Transverse colon (tissue), 4 donors: ENCODE data around the gene MYCBP2.

Experiments
- CTCF ChIP-seq, 5 experiments: fragments of 200-600 bp in 3 of 5; fragments of 450-650 bp in 2 of 5; sonication (generic) in 3 of 5; IDR thresholded peaks; 1 replicate in 2 of 5; 2 replicates in 3 of 5; pipeline ENCODE4 v1.5.1; 2016 to 2017; ENCODE audit warnings: antibody characterized with exemption in 5 of 5, inconsistent platforms in 3 of 5, mild to moderate bottlenecking in 2 of 5, moderate library complexity in 1 of 5
- EP300 ChIP-seq: sonication (generic); formaldehyde crosslinking; IDR thresholded peaks from one replicate; pipeline ENCODE4 v1.6.1; 2017; ENCODE audit warnings: antibody characterized with exemption, low read depth
- POLR2A ChIP-seq: fragments of 450-650 bp; IDR thresholded peaks from one replicate; pipeline ENCODE4 v1.6.1; 2016; ENCODE audit warnings: antibody characterized with exemption, mild to moderate bottlenecking, moderate library complexity
- POLR2AphosphoS5 ChIP-seq, 3 donors: sonication (generic); formaldehyde crosslinking; IDR thresholded peaks; one replicate each; pipeline ENCODE4 v1.6.1; 2016; ENCODE audit warnings: antibody characterized with exemption in 3 of 3

- no peak for TF ChIP-seq EP300
- TF ChIP-seq POLR2A, result no peak
- no peak for TF ChIP-seq CTCF (IDR thresholded peaks at IDR 0.05)
- no peak for TF ChIP-seq POLR2AphosphoS5 (IDR thresholded peaks at IDR 0.05)
These were observed 317.9 kb downstream of the MYCBP2 start for GRCh38 chr13:77009011-77009410.
